Measurements from ENCODE around the gene FADS2.
A peak's percentile ranks its signal among the peaks of the same experiment; 100 is the strongest.

The FADS2 gene

DNA sequence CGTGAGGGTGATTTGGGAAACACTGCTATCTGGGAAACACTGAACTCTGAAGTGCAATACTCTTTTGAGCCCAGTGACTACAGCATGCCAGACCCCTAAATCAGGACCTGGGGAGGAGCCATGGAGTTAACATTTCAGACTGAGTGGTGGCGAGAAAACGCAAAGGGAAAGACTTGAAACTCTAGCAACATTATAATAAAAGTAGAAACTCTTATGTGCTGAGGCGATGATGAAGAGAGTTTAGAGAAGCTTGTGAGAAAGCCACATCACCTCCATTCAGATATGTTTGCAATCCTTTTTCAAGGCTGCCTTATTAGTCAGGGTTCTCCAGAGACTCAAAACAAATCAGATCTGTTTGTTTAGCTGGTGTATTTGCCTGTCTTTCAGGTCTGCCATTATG is 33.5 kb upstream of the FADS2 start:
- H3K4me2 ChIP-seq (ENCODE audit: low read length): no peak overlapping the region
- no peak for DNase-seq
- H3K27ac ChIP-seq (ENCODE audit: low read depth, low read length): no peak overlapping the region
- H2BK5ac ChIP-seq (ENCODE audit: low read depth, low read length, poor library complexity): no peak overlapping the region
- peaks cover 3 to 5% of the 10 kb centered on the region in 2 experiments for H3K4me1 ChIP-seq (ENCODE audit: control insufficient read depth in 1 of 2, insufficient read depth in 2 of 2, low read length in 2 of 2)
- no peak overlapping the region for H2AFZ ChIP-seq (ENCODE audit: insufficient read depth, low read length, poor library complexity)
- H3K9ac ChIP-seq (ENCODE audit: low read length): no peak overlapping the region
- no peak overlapping the region for H3K18ac ChIP-seq (ENCODE audit: low read length)
- no peaks in the 10 kb centered on the region for H3K9me3 ChIP-seq (ENCODE audit: insufficient read depth, low read depth, low read length)
- peaks cover 20% of the 10 kb centered on the region for H3K79me2 ChIP-seq (ENCODE audit: control insufficient read depth, insufficient read depth, low read length, poor library complexity)
- no peak overlapping the region for H2BK120ac ChIP-seq (ENCODE audit: insufficient read depth, low read length, poor library complexity)
- H3K23ac ChIP-seq (ENCODE audit: low read length): no peak overlapping the region
- H3K4ac ChIP-seq (ENCODE audit: low read depth, low read length): peak overlapping the region; percentile 80
- no peak overlapping the region for H2AK5ac ChIP-seq (ENCODE audit: low read length)
- peaks cover 15% of the 10 kb centered on the region for H3K79me1 ChIP-seq (ENCODE audit: low read length)
- peaks cover 21 to 30% of the 10 kb centered on the region in 2 experiments for H3K36me3 ChIP-seq (ENCODE audit: control insufficient read depth in 1 of 2, insufficient read depth in 2 of 2, low read length in 2 of 2)
- no peak overlapping the region for H3K4me3 ChIP-seq (ENCODE audit: low read depth, low read length)
- H2BK12ac ChIP-seq (ENCODE audit: low read length): no peak overlapping the region
- no peak overlapping the region for H4K91ac ChIP-seq (ENCODE audit: low read depth, low read length)
- no peak overlapping the region for H3K14ac ChIP-seq (ENCODE audit: low read length)
- H4K12ac ChIP-seq (ENCODE audit: low read depth, low read length): no peak overlapping the region
- WGBS (ENCODE audit: extremely low coverage, insufficient coverage, insufficient read length): no CpG with 5 or more reads among the region's 4 CpGs
- H3K27me3 ChIP-seq (ENCODE audit: insufficient read depth, low read length): no peaks in the 10 kb centered on the region
- H4K8ac ChIP-seq (ENCODE audit: low read depth, low read length): no peak overlapping the region

DNA sequence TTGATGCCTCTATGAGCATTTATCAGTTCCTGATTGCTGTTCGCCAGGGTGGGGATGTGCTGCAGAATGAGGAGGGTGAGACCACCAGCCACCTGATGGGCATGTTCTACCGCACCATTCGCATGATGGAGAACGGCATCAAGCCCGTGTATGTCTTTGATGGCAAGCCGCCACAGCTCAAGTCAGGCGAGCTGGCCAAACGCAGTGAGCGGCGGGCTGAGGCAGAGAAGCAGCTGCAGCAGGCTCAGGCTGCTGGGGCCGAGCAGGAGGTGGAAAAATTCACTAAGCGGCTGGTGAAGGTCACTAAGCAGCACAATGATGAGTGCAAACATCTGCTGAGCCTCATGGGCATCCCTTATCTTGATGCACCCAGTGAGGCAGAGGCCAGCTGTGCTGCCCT is 32.6 kb upstream of the FADS2 start:
- Histone ChIP-seq H3K23ac (ENCODE audit: low read length) (no peak overlapping the region), H3K9me3 (ENCODE audit: insufficient read depth, low read depth, low read length) (no peaks in the 10 kb centered on the region), H3K4me2 (ENCODE audit: low read length) (no peak overlapping the region), H2AFZ (ENCODE audit: insufficient read depth, low read length, poor library complexity) (no peak overlapping the region), H3K27ac (ENCODE audit: low read depth, low read length) (no peak overlapping the region), H3K4ac (ENCODE audit: low read depth, low read length) (peak overlapping the region; percentile 53), H3K18ac (ENCODE audit: low read length) (peak overlapping the region; percentile 38), H3K36me3 (ENCODE audit: control insufficient read depth in 1 of 2, insufficient read depth in 2 of 2, low read length in 2 of 2) (peaks cover 14 to 24% of the 10 kb centered on the region in 2 experiments), H2BK5ac (ENCODE audit: low read depth, low read length, poor library complexity) (no peak overlapping the region), H3K4me1 (ENCODE audit: control insufficient read depth in 1 of 2, insufficient read depth in 2 of 2, low read length in 2 of 2) (peaks cover 3 to 5% of the 10 kb centered on the region in 2 experiments), H2BK120ac (ENCODE audit: insufficient read depth, low read length, poor library complexity) (no peak overlapping the region), H4K91ac (ENCODE audit: low read depth, low read length) (no peak overlapping the region), H3K9ac (ENCODE audit: low read length) (no peak overlapping the region), H3K4me3 (ENCODE audit: low read depth, low read length) (no peak overlapping the region), H3K14ac (ENCODE audit: low read length) (no peak overlapping the region), H3K79me2 (ENCODE audit: control insufficient read depth, insufficient read depth, low read length, poor library complexity) (peaks cover 20% of the 10 kb centered on the region), H2BK12ac (ENCODE audit: low read length) (no peak overlapping the region), H3K27me3 (ENCODE audit: insufficient read depth, low read length) (no peaks in the 10 kb centered on the region), H3K79me1 (ENCODE audit: low read length) (peaks cover 15% of the 10 kb centered on the region), H2AK5ac (ENCODE audit: low read length) (no peak overlapping the region), H4K8ac (ENCODE audit: low read depth, low read length) (no peak overlapping the region), H4K12ac (ENCODE audit: low read depth, low read length) (no peak overlapping the region)
- DNase-seq: no peak
- WGBS (ENCODE audit: extremely low coverage, insufficient coverage, insufficient read length): no CpG with 5 or more reads among the region's 12 CpGs

DNA sequence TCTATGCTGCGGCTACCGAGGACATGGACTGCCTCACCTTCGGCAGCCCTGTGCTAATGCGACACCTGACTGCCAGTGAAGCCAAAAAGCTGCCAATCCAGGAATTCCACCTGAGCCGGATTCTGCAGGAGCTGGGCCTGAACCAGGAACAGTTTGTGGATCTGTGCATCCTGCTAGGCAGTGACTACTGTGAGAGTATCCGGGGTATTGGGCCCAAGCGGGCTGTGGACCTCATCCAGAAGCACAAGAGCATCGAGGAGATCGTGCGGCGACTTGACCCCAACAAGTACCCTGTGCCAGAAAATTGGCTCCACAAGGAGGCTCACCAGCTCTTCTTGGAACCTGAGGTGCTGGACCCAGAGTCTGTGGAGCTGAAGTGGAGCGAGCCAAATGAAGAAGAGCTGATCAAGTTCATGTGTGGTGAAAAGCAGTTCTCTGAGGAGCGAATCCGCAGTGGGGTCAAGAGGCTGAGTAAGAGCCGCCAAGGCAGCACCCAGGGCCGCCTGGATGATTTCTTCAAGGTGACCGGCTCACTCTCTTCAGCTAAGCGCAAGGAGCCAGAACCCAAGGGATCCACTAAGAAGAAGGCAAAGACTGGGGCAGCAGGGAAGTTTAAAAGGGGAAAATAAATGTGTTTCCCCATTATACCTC is 32.1 kb upstream of the FADS2 start:
- Histone ChIP-seq H3K36me3 (ENCODE audit: control insufficient read depth in 1 of 2, insufficient read depth in 2 of 2, low read length in 2 of 2) (peaks cover 14 to 25% of the 10 kb centered on the region in 2 experiments), H3K4me1 (ENCODE audit: control insufficient read depth in 1 of 2, insufficient read depth in 2 of 2, low read length in 2 of 2) (peaks cover 3 to 5% of the 10 kb centered on the region in 2 experiments), H3K4me3 (ENCODE audit: low read depth, low read length) (no peak overlapping the region), H4K12ac (ENCODE audit: low read depth, low read length) (no peak overlapping the region), H3K9me3 (ENCODE audit: insufficient read depth, low read depth, low read length) (no peaks in the 10 kb centered on the region), H2BK12ac (ENCODE audit: low read length) (no peak overlapping the region), H2BK120ac (ENCODE audit: insufficient read depth, low read length, poor library complexity) (no peak overlapping the region), H3K18ac (ENCODE audit: low read length) (no peak overlapping the region), H3K27ac (ENCODE audit: low read depth, low read length) (no peak overlapping the region), H3K9ac (ENCODE audit: low read length) (no peak overlapping the region), H3K4me2 (ENCODE audit: low read length) (no peak overlapping the region), H3K23ac (ENCODE audit: low read length) (no peak overlapping the region), H2BK5ac (ENCODE audit: low read depth, low read length, poor library complexity) (no peak overlapping the region), H4K91ac (ENCODE audit: low read depth, low read length) (no peak overlapping the region), H3K14ac (ENCODE audit: low read length) (no peak overlapping the region), H2AFZ (ENCODE audit: insufficient read depth, low read length, poor library complexity) (no peak overlapping the region), H4K8ac (ENCODE audit: low read depth, low read length) (no peak overlapping the region), H3K27me3 (ENCODE audit: insufficient read depth, low read length) (no peaks in the 10 kb centered on the region), H3K79me1 (ENCODE audit: low read length) (peaks cover 15% of the 10 kb centered on the region), H3K79me2 (ENCODE audit: control insufficient read depth, insufficient read depth, low read length, poor library complexity) (peaks cover 20% of the 10 kb centered on the region), H3K4ac (ENCODE audit: low read depth, low read length) (peak overlapping the region; percentile 53), H2AK5ac (ENCODE audit: low read length) (no peak overlapping the region)
- DNase-seq: no peak
- no CpG with 5 or more reads among the region's 18 CpGs for WGBS (ENCODE audit: extremely low coverage, insufficient coverage, insufficient read length)

DNA sequence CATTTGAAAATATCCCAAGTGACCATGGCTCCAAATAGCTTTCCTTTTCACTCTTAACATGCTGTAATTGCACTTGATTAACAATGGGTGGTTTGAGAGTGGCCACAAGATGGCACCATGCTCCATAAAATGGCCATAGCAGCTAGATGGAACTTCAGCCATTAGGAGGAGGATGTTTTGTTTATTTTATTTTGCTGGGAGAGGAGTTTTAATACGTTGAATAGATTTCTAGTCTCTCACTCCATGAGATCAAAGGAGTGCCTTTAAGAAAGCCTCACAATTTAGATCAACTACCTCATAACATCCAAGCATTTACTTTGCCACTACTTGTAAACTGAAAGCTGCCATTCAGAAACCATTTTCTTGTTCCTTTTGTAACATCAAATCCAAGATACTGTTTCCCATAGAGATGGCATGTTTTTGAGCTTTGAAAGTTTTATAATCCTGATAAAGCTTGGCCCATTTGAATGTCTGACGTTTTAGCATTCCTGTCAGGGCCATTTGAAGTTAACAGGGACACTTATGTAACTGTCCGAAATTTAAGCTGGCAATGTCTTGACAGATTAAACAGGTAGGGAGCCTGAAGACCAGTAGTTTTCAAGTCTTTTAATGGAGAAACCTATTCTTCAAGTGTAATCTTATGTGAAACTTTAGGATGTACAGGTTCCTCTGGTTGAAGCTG is 30.7 kb upstream of the FADS2 start:
- Histone ChIP-seq H3K4me1 (ENCODE audit: control insufficient read depth in 1 of 2, insufficient read depth in 2 of 2, low read length in 2 of 2) (peaks cover 3 to 8% of the 10 kb centered on the region in 2 experiments), H3K9ac (ENCODE audit: low read length) (no peak overlapping the region), H3K36me3 (ENCODE audit: control insufficient read depth in 1 of 2, insufficient read depth in 2 of 2, low read length in 2 of 2) (peaks cover 18 to 35% of the 10 kb centered on the region in 2 experiments), H3K27me3 (ENCODE audit: insufficient read depth, low read length) (no peaks in the 10 kb centered on the region), H3K4me2 (ENCODE audit: low read length) (no peak overlapping the region), H4K91ac (ENCODE audit: low read depth, low read length) (no peak overlapping the region), H4K8ac (ENCODE audit: low read depth, low read length) (no peak overlapping the region), H3K27ac (ENCODE audit: low read depth, low read length) (no peak overlapping the region), H2BK120ac (ENCODE audit: insufficient read depth, low read length, poor library complexity) (no peak overlapping the region), H3K79me1 (ENCODE audit: low read length) (peaks cover 9% of the 10 kb centered on the region), H3K14ac (ENCODE audit: low read length) (no peak overlapping the region), H3K18ac (ENCODE audit: low read length) (no peak overlapping the region), H3K23ac (ENCODE audit: low read length) (no peak overlapping the region), H3K79me2 (ENCODE audit: control insufficient read depth, insufficient read depth, low read length, poor library complexity) (peaks cover 15% of the 10 kb centered on the region), H2BK12ac (ENCODE audit: low read length) (no peak overlapping the region), H3K9me3 (ENCODE audit: insufficient read depth, low read depth, low read length) (no peaks in the 10 kb centered on the region), H3K4ac (ENCODE audit: low read depth, low read length) (no peak overlapping the region), H2BK5ac (ENCODE audit: low read depth, low read length, poor library complexity) (no peak overlapping the region), H3K4me3 (ENCODE audit: low read depth, low read length) (no peak overlapping the region), H2AFZ (ENCODE audit: insufficient read depth, low read length, poor library complexity) (no peak overlapping the region), H4K12ac (ENCODE audit: low read depth, low read length) (no peak overlapping the region), H2AK5ac (ENCODE audit: low read length) (no peak overlapping the region)
- DNase-seq: peak; percentile 76 to 89
- no CpG with 5 or more reads among the region's 3 CpGs for WGBS (ENCODE audit: extremely low coverage, insufficient coverage, insufficient read length)
